Neural progenitor cell (in vitro differentiated cells): Measurements from ENCODE around the gene MAPK4.

Experiments used
- CTCF ChIP-seq: fragments of 200-600 bp; sonication (generic); IDR thresholded peaks from 2 replicates; pipeline ENCODE4 v1.5.1; 2017; ENCODE audit warnings: antibody characterized with exemption, mild to moderate bottlenecking
- EZH2 ChIP-seq: fragments of 200-600 bp; sonication (generic); IDR thresholded peaks from 2 replicates; pipeline ENCODE4 v1.6.1; 2017; ENCODE audit warnings: antibody characterized with exemption, mild to moderate bottlenecking, moderate library complexity
- EZH2phosphoT487 ChIP-seq: fragments of 200-600 bp; sonication (generic); IDR thresholded peaks from 2 replicates; pipeline ENCODE4 v1.6.1; 2017; ENCODE audit warnings: antibody characterized with exemption

DNA sequence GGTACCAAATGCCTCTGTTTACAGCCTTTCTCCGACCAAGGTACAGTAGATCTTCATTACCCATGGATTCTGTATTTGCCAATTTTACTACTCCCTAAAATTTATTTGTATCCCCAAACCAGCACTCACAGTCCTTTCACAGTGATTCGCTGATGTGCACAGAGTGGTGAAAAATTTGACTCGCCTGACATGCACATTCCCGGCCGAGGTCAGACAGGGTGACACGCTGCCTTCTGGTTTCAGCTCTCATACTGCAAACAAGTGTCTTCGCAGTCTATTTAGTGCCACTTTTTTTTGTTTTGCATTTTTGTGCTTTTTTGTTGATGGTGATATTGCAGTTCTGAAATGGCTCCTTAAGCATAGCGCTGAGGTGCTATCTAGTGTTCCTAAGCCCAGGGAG, 71.0 kb downstream of the MAPK4 start:
- no peak for TF ChIP-seq CTCF
- TF ChIP-seq EZH2: no peak
- no peak for TF ChIP-seq EZH2phosphoT487
